Stomach (tissue), 9 donors: ENCODE data around the gene WDR93. TPM values are rescaled to one million over a fixed set of nuclear protein-coding genes. Genes with fewer than 3 reads are reported as not detected.

ENCODE experiments used
- DNase-seq, 2 donors: peaks; one replicate each; pipeline versions ENCODE4 v3.0.0 to v3.0.0-alpha.2; 2013 to 2019
- H3K27ac ChIP-seq, 5 donors: fragments of 200-600 bp in 4 of 5; sonication (generic) in 4 of 5; one replicate each; pipeline ENCODE4 v1.5.1; 2013 to 2019; ENCODE audit warnings: mild to moderate bottlenecking in 1 of 5, moderate library complexity in 1 of 5
- H3K27me3 ChIP-seq, 3 donors: fragments of 200-600 bp; sonication (generic); one replicate each; pipeline ENCODE4 v1.5.1; 2017 to 2019; ENCODE audit warnings: mixed run types in 1 of 3
- H3K36me3 ChIP-seq, 4 donors: fragments of 200-600 bp; sonication (generic); 1 replicate in 3 of 4; 2 replicates in 1 of 4; pipeline ENCODE4 v1.5.1; 2016 to 2019
- H3K4me1 ChIP-seq, 4 donors: fragments of 200-600 bp; sonication (generic); one replicate each; pipeline ENCODE4 v1.5.1; 2016 to 2019
- H3K4me3 ChIP-seq, 4 donors: fragments of 200-600 bp; sonication (generic) in 3 of 4; one replicate each; pipeline ENCODE4 v1.5.1; 2016 to 2019; ENCODE audit warnings: mild to moderate bottlenecking in 1 of 4
- H3K9me3 ChIP-seq, 4 donors: fragments of 200-600 bp; sonication (generic); one replicate each; pipeline ENCODE4 v1.5.1; 2016 to 2019
- EP300 ChIP-seq: sonication (generic); formaldehyde crosslinking; IDR thresholded peaks from one replicate; pipeline ENCODE4 v1.6.1; 2017; ENCODE audit warnings: antibody characterized with exemption
- POLR2A ChIP-seq, 4 donors: fragments of 450-650 bp; IDR thresholded peaks; one replicate each; pipeline ENCODE4 v1.6.1; 2016; ENCODE audit warnings: antibody characterized with exemption in 4 of 4, control low read depth in 2 of 4, mild to moderate bottlenecking in 1 of 4, moderate library complexity in 1 of 4
- POLR2AphosphoS5 ChIP-seq, 3 donors: sonication (generic); formaldehyde crosslinking; IDR thresholded peaks; one replicate each; pipeline ENCODE4 v1.6.1; 2016; ENCODE audit warnings: antibody characterized with exemption in 3 of 3
- WGBS, 5 donors: extraction: QIAGEN DNeasy Blood & Tissue Kit in 3 of 5; methylation state at CpG; one replicate each; pipeline versions ENCODE4 v1.1.5 to v1.1.7; 2013 to 2018; 5-methylcytosine and 5-hydroxymethylcytosine counted together
- intact Hi-C: fragments of 100-400 bp; cut with DNase I; formaldehyde crosslinking; loops from one replicate; pipeline ENCODE4 v1.15.1; 2023; ENCODE audit warnings: low total_unique reads
- polyA plus RNA-seq, 3 donors: library from polyadenylated mRNA; stranded (reverse); fragments of 200-250 nt; gene quantifications; one replicate each; pipeline ENCODE4 v1.2.3, GENCODE V29; 2013
- total RNA-seq, 5 donors: library from RNA; depleted of rRNA; stranded (reverse); fragments of >200 nt; gene quantifications; one replicate each; pipeline versions ENCODE4 v1.1.0 to v1.2.3, GENCODE V29; 2014 to 2016
- TF ChIP-seq, protein P1 (sequence below), 7 experiments: fragments of 450-650 bp in 4 of 7; fragments of 200-600 bp in 3 of 7; sonication (generic) in 3 of 7; IDR thresholded peaks; one replicate each; pipeline ENCODE4 v1.5.1; 2016 to 2019; ENCODE audit warnings: antibody characterized with exemption in 7 of 7, control low read depth in 2 of 7, mild to moderate bottlenecking in 1 of 7
- donor health status: healthy with polysubstance abuse.
- donor health status: Bipolar disorder and iron deficiency.
- donor health status: healthy.

WDR93 gene
- total and polyA plus RNA-seq, 8 donors = 0.10 TPM; not detected in 7

- TF ChIP-seq, protein P1, sequence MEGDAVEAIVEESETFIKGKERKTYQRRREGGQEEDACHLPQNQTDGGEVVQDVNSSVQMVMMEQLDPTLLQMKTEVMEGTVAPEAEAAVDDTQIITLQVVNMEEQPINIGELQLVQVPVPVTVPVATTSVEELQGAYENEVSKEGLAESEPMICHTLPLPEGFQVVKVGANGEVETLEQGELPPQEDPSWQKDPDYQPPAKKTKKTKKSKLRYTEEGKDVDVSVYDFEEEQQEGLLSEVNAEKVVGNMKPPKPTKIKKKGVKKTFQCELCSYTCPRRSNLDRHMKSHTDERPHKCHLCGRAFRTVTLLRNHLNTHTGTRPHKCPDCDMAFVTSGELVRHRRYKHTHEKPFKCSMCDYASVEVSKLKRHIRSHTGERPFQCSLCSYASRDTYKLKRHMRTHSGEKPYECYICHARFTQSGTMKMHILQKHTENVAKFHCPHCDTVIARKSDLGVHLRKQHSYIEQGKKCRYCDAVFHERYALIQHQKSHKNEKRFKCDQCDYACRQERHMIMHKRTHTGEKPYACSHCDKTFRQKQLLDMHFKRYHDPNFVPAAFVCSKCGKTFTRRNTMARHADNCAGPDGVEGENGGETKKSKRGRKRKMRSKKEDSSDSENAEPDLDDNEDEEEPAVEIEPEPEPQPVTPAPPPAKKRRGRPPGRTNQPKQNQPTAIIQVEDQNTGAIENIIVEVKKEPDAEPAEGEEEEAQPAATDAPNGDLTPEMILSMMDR (IDR thresholded peaks at IDR 0.05) = no peak
- no peak for TF ChIP-seq POLR2A (IDR thresholded peaks at IDR 0.05)
- TF ChIP-seq POLR2AphosphoS5 (IDR thresholded peaks at IDR 0.05) = no peak
- no peak for TF ChIP-seq EP300
- Histone ChIP-seq H3K4me1 (peaks cover 0 to 29% (median 26%) of the 10 kb centered on the region in 4 donors), H3K27ac (no peak overlapping the region), H3K27me3 (peaks cover 0 to 9% (median 0%) of the 10 kb centered on the region in 3 donors), H3K4me3 (no peak overlapping the region), H3K9me3 (no peaks in the 10 kb centered on the region), H3K36me3 (no peaks in the 10 kb centered on the region)
- intact Hi-C loops = no loop called here
- no peak for DNase-seq
- WGBS, 5 donors = 84 to 94% (median 89%) methylated on average over 6 to 8 of the region's 8 CpGs
These were observed 68.4 kb downstream of the WDR93 start for GRCh38 chr15:89758981-89759380.

GRCh38 chr15:89759835-89760234, 69.2 kb downstream of the WDR93 start:
- no peak for DNase-seq
- H3K4me1 ChIP-seq = peaks cover 0 to 29% (median 26%) of the 10 kb centered on the region in 4 donors
- H3K27me3 ChIP-seq = peaks cover 0 to 9% (median 0%) of the 10 kb centered on the region in 3 donors
- 89 to 100% (median 92%) methylated on average over 3 of the region's 3 CpGs for WGBS, 5 donors
- H3K9me3 ChIP-seq = no peaks in the 10 kb centered on the region
- H3K4me3 ChIP-seq = no peak overlapping the region
- intact Hi-C loops = loop anchor here (5.0 kb wide), 1 partner anchor 112 kb away; no protein-coding TSS in a partner anchor
- TF ChIP-seq EP300 = no peak
- no peak for TF ChIP-seq POLR2A (IDR thresholded peaks at IDR 0.05)
- TF ChIP-seq, protein P1 (IDR thresholded peaks at IDR 0.05) = no peak
- no peak for TF ChIP-seq POLR2AphosphoS5 (IDR thresholded peaks at IDR 0.05)
- H3K36me3 ChIP-seq = no peaks in the 10 kb centered on the region
- H3K27ac ChIP-seq = no peak overlapping the region

DNA sequence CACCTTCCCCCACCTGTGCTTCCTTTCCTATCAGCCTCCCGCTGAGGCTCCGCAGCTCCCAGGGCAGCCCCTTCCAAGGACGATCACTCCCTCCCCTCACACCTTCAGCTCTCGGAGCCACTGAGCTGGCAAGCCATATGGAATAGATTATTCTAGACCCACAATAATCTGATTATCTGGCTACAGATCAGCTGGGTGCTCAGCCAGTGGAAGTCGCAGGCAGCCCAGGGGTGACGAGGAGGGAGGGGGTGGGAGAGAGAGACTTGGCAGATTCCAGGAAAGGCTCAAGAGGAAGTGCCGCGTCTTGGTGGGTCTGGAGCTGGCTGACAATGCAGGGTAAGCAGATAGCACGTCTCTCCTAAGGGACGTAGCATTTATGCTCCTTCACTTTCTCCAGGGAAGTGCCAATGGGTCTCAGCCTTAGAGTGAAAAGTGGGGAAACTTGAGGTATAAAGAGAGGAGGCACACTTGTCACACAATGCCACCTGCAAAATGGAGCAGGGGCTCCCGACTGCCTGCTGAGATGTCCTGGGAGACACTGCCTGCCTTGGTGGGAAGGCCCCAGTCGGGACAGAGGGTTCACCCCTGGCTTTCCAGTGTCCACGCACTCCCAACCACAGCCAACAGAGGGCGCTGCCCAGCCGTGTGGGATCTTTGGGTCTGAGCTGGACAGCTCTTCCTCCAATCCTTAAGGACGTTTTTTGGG, 69.8 kb downstream of the WDR93 start:
- 16 to 33% (median 27%) methylated on average over 11 to 16 of the region's 16 CpGs for WGBS, 5 donors
- intact Hi-C loops = loop anchor here (5.0 kb wide), 1 partner anchor 112 kb away; no protein-coding TSS in a partner anchor
- Histone ChIP-seq H3K9me3 (no peaks in the 10 kb centered on the region), H3K36me3 (no peaks in the 10 kb centered on the region), H3K27me3 (peaks cover 0 to 9% (median 0%) of the 10 kb centered on the region in 3 donors), H3K4me1 (peaks cover 0 to 29% (median 26%) of the 10 kb centered on the region in 4 donors), H3K27ac (peak overlapping the region in 4 of 5 donors; percentile 25 to 73 (median 62)), H3K4me3 (no peak overlapping the region)
- TF ChIP-seq POLR2AphosphoS5 (IDR thresholded peaks at IDR 0.05) (peak in 1 of 3 donors; percentile 42), POLR2A (IDR thresholded peaks at IDR 0.05) (no peak)
- TF ChIP-seq, protein P1 (IDR thresholded peaks at IDR 0.05) = peak in 6 of 7 experiments; percentile 35 to 95 (median 92)
- peak; percentile 87 to 89 for DNase-seq

GRCh38 chr15:89761009-89761831, 70.6 kb downstream of the WDR93 start:
- Histone ChIP-seq H3K27me3 (peaks cover 0 to 9% (median 0%) of the 10 kb centered on the region in 3 donors), H3K36me3 (no peaks in the 10 kb centered on the region), H3K4me3 (no peak overlapping the region), H3K27ac (peak overlapping the region; percentile 20 to 73 (median 53)), H3K4me1 (peaks cover 0 to 27% (median 23%) of the 10 kb centered on the region in 4 donors), H3K9me3 (no peaks in the 10 kb centered on the region)
- intact Hi-C loops = loop anchor here (5.0 kb wide), 1 partner anchor 111 kb away; no protein-coding TSS in a partner anchor
- TF ChIP-seq POLR2AphosphoS5 (IDR thresholded peaks at IDR 0.05) (no peak), POLR2A (IDR thresholded peaks at IDR 0.05) (no peak)
- TF ChIP-seq, protein P1 (IDR thresholded peaks at IDR 0.05) = no peak
- peak in 1 of 2 donors; percentile 84 for DNase-seq
- 40 to 57% (median 53%) methylated on average over 13 to 18 of the region's 18 CpGs for WGBS, 5 donors
